GM23338 (cell line): Measurements from ENCODE around the gene BOD1L2. TPM values are rescaled to one million over a fixed set of nuclear protein-coding genes. Genes with fewer than 3 reads are reported as not detected.
A peak's percentile ranks its signal among the peaks of the same experiment; 100 is the strongest.

ENCODE experiments used
- ATAC-seq: fragments of 200-7000 bp; cut with Tn5 transposase; 3 replicates; pipeline ENCODE4 v1.9.1; 2020
- DNase-seq: peaks from one replicate; pipeline ENCODE4 v3.0.0-alpha.2; 2015; ENCODE audit warnings: low spot score
- H2AFZ ChIP-seq: fragments of 200-600 bp; sonication (generic); 2 replicates; pipeline ENCODE4 v1.8.0; 2016; ENCODE audit warnings: antibody characterized with exemption, mild to moderate bottlenecking, moderate library complexity
- H3F3A ChIP-seq: fragments of 200-600 bp; sonication (generic); replicated peaks from 2 replicates; pipeline ENCODE4 v1.8.0; 2017; ENCODE audit warnings: antibody characterized with exemption, mixed run types, low read depth
- H3K27ac ChIP-seq: fragments of 200-600 bp; sonication (generic); 2 replicates; pipeline ENCODE4 v1.6.1; 2016; ENCODE audit warnings: low read depth
- H3K27me3 ChIP-seq: fragments of 200-600 bp; sonication (generic); 2 replicates; pipeline ENCODE4 v1.8.0; 2016; ENCODE audit warnings: mild to moderate bottlenecking, mixed run types, moderate library complexity; ENCODE audit not compliant: insufficient read depth
- H3K36me3 ChIP-seq: fragments of 200-600 bp; sonication (generic); 2 replicates; pipeline ENCODE4 v1.8.0; 2016; ENCODE audit warnings: mild to moderate bottlenecking; ENCODE audit not compliant: insufficient read depth
- H3K4me1 ChIP-seq: fragments of 200-600 bp; sonication (generic); 2 replicates; pipeline ENCODE4 v1.8.0; 2016; ENCODE audit warnings: mild to moderate bottlenecking, moderate library complexity; ENCODE audit not compliant: insufficient read depth
- H3K4me2 ChIP-seq: fragments of 200-600 bp; sonication (generic); 2 replicates; pipeline ENCODE4 v1.7.1; 2017; ENCODE audit warnings: mixed run types
- H3K4me3 ChIP-seq: fragments of 200-600 bp; sonication (generic); 2 replicates; pipeline ENCODE4 v1.6.1; 2016; ENCODE audit warnings: mixed run types
- H3K79me2 ChIP-seq: fragments of 200-600 bp; sonication (generic); replicated peaks from 2 replicates; pipeline ENCODE4 v1.8.0; 2017; ENCODE audit warnings: mild to moderate bottlenecking; ENCODE audit not compliant: insufficient read depth
- H3K9me2 ChIP-seq: fragments of 200-600 bp; sonication (generic); 2 replicates; pipeline ENCODE4 v1.8.0; 2017; ENCODE audit not compliant: insufficient read depth
- H4K20me1 ChIP-seq: fragments of 200-600 bp; sonication (generic); replicated peaks from 2 replicates; pipeline ENCODE4 v1.8.0; 2017; ENCODE audit warnings: mild to moderate bottlenecking; ENCODE audit not compliant: insufficient read depth
- H3K27ac Mint-ChIP-seq: 2 replicates; pipeline ENCODE4 v1.8.0; 2020; ENCODE audit warnings: inconsistent platforms, mild to moderate bottlenecking, moderate library complexity, mixed read lengths
- H3K27me3 Mint-ChIP-seq: 3 replicates; pipeline ENCODE4 v1.8.0; 2022; ENCODE audit warnings: low read depth, mild to moderate bottlenecking, moderate library complexity, mixed read lengths, inconsistent platforms; ENCODE audit not compliant: insufficient read depth, poor library complexity
- H3K36me3 Mint-ChIP-seq: 3 replicates; pipeline ENCODE4 v1.8.0; 2021; ENCODE audit warnings: low read depth, mild to moderate bottlenecking, inconsistent platforms, moderate library complexity, mixed read lengths
- H3K4me1 Mint-ChIP-seq: 3 replicates; pipeline ENCODE4 v1.8.0; 2020; ENCODE audit warnings: mild to moderate bottlenecking, inconsistent platforms, mixed read lengths
- H3K4me3 Mint-ChIP-seq: 3 replicates; pipeline ENCODE4 v1.8.0; 2021; ENCODE audit warnings: moderate library complexity, mild to moderate bottlenecking, inconsistent platforms, mixed read lengths
- H3K9me3 Mint-ChIP-seq: 3 replicates; pipeline ENCODE4 v1.8.0; 2020; ENCODE audit warnings: moderate library complexity, mild to moderate bottlenecking, inconsistent platforms, mixed read lengths
- CREB1 ChIP-seq: fragments of 250-450 bp; sonication (Bioruptor Pico); IDR thresholded peaks from 2 replicates; pipeline ENCODE4 v1.5.0; 2020; ENCODE audit warnings: low read depth, mild to moderate bottlenecking, moderate library complexity
- EZH2 ChIP-seq: fragments of 200-600 bp; sonication (generic); IDR thresholded peaks from one replicate; pipeline ENCODE4 v1.8.0; 2017; ENCODE audit warnings: antibody characterized with exemption, mild to moderate bottlenecking, low read depth; ENCODE audit not compliant: unreplicated experiment
- EZH2phosphoT487 ChIP-seq: fragments of 200-600 bp; sonication (generic); IDR thresholded peaks from one replicate; pipeline ENCODE4 v1.8.1; 2018; ENCODE audit warnings: antibody characterized with exemption; ENCODE audit not compliant: unreplicated experiment
- JUNB ChIP-seq: IDR thresholded peaks from one replicate; pipeline ENCODE4 v1.6.1; 2016; ENCODE audit warnings: antibody characterized with exemption; ENCODE audit not compliant: unreplicated experiment
- NANOG ChIP-seq: IDR thresholded peaks from 2 replicates; pipeline ENCODE4 v1.6.1; 2016; ENCODE audit warnings: antibody characterized with exemption, borderline replicate concordance
- POLR2AphosphoS5 ChIP-seq: IDR thresholded peaks from 2 replicates; pipeline ENCODE4 v1.6.1; 2016; ENCODE audit warnings: antibody characterized with exemption, low read depth
- STAT1 ChIP-seq: IDR thresholded peaks from one replicate; pipeline ENCODE4 v1.6.1; 2016; ENCODE audit warnings: antibody characterized with exemption; ENCODE audit not compliant: unreplicated experiment
- ZNF114 ChIP-seq: fragments of 250-450 bp; sonication (Bioruptor Pico); IDR thresholded peaks from 2 replicates; pipeline ENCODE4 v1.5.0; 2020; ENCODE audit warnings: mild to moderate bottlenecking, moderate library complexity
- ZNF331 ChIP-seq: fragments of 250-450 bp; sonication (Bioruptor Pico); IDR thresholded peaks from 2 replicates; pipeline ENCODE4 v1.5.0; 2020; ENCODE audit warnings: low read depth, mild to moderate bottlenecking, moderate library complexity
- polyA plus RNA-seq: library from polyadenylated mRNA; unstranded; fragments of >200 nt; fragmentation: Nextera tagmentation; extraction: Ambion mirVana; gene quantifications from 2 replicates; pipeline ENCODE4 v1.2.1, GENCODE V29; 2016
- total RNA-seq: library from RNA; depleted of rRNA; stranded (reverse); fragments of >200 nt; shearing (Covaris generic); gene quantifications from 2 replicates; pipeline ENCODE4 v1.2.3, GENCODE V29; 2014
- TF ChIP-seq, protein P1 (sequence below): fragments of 250-450 bp; sonication (Bioruptor Pico); IDR thresholded peaks from 2 replicates; pipeline ENCODE4 v1.5.0; 2020; ENCODE audit warnings: mild to moderate bottlenecking, moderate library complexity
- TF ChIP-seq, protein P2 (sequence below): IDR thresholded peaks from 2 replicates; pipeline ENCODE4 v1.6.1; 2016; ENCODE audit warnings: antibody characterized with exemption
- TF ChIP-seq, protein P3 (sequence below): IDR thresholded peaks from one replicate; pipeline ENCODE4 v1.6.1; 2018; ENCODE audit warnings: antibody characterized with exemption; ENCODE audit not compliant: unreplicated experiment
- TF ChIP-seq, protein P4 (sequence below), 2 experiments: fragments of 200-600 bp in 1 of 2; sonication (generic) in 1 of 2; conservative IDR thresholded peaks; 2 replicates each; pipeline versions ENCODE4 v1.5.1 to v1.6.1; 2016 to 2017; ENCODE audit warnings: antibody characterized with exemption in 2 of 2, low read depth in 2 of 2, mild to moderate bottlenecking in 2 of 2, moderate library complexity in 1 of 2

BOD1L2 gene
- total and polyA plus RNA-seq, 2 experiments from 2014 or later: 0.11 TPM; not detected in 1

DNA sequence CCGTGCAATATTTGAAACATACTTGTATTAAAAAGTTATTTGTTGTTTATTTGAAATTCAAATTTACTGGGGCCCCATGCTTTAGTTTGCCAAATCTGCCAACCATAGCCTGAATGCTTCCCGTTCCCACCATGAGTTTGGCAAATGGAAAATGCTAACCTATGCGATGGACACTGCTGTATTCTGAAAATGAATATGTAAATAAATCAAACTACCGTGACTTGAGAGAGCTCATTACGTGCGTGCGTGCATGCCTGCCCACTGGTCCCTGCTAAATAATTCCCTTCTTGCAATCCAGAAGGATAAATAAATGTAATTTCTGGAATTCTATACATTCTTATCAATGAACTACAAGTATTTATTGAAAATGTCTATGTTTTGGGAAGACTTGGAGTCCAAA, 3.2 kb downstream of the BOD1L2 start:
- Histone ChIP-seq H2AFZ (peak overlapping the region; percentile 83), H3K4me2 (peak overlapping the region; percentile 69), H3K4me1 (peaks cover 24% of the 10 kb centered on the region), H3K36me3 (no peaks in the 10 kb centered on the region), H3K27ac (no peak overlapping the region), H3K9me2 (peaks cover 25% of the 10 kb centered on the region), H3F3A (no peaks in the 10 kb centered on the region), H3K79me2 (no peaks in the 10 kb centered on the region), H3K4me3 (no peak overlapping the region), H4K20me1 (no peaks in the 10 kb centered on the region), H3K27me3 (no peaks in the 10 kb centered on the region)
- peaks cover 8% of the 10 kb centered on the region for H3K27me3 Mint-ChIP-seq
- DNase-seq (no peak), ATAC-seq (no peak)
- H3K9me3 Mint-ChIP-seq: no peaks in the 10 kb centered on the region; the same call in 2 of the 3 replicates
- H3K36me3 Mint-ChIP-seq: no peaks in the 10 kb centered on the region
- H3K4me3 Mint-ChIP-seq: no peak overlapping the region
- no peak overlapping the region for H3K27ac Mint-ChIP-seq
- TF ChIP-seq EZH2 (no peak), NANOG (no peak), ZNF114 (CRISPR knock-in tag) (no peak), STAT1 (no peak), CREB1 (CRISPR knock-in tag) (no peak), POLR2AphosphoS5 (no peak), JUNB (no peak), ZNF331 (CRISPR knock-in tag) (no peak), EZH2phosphoT487 (no peak)
- TF ChIP-seq, protein P1, sequence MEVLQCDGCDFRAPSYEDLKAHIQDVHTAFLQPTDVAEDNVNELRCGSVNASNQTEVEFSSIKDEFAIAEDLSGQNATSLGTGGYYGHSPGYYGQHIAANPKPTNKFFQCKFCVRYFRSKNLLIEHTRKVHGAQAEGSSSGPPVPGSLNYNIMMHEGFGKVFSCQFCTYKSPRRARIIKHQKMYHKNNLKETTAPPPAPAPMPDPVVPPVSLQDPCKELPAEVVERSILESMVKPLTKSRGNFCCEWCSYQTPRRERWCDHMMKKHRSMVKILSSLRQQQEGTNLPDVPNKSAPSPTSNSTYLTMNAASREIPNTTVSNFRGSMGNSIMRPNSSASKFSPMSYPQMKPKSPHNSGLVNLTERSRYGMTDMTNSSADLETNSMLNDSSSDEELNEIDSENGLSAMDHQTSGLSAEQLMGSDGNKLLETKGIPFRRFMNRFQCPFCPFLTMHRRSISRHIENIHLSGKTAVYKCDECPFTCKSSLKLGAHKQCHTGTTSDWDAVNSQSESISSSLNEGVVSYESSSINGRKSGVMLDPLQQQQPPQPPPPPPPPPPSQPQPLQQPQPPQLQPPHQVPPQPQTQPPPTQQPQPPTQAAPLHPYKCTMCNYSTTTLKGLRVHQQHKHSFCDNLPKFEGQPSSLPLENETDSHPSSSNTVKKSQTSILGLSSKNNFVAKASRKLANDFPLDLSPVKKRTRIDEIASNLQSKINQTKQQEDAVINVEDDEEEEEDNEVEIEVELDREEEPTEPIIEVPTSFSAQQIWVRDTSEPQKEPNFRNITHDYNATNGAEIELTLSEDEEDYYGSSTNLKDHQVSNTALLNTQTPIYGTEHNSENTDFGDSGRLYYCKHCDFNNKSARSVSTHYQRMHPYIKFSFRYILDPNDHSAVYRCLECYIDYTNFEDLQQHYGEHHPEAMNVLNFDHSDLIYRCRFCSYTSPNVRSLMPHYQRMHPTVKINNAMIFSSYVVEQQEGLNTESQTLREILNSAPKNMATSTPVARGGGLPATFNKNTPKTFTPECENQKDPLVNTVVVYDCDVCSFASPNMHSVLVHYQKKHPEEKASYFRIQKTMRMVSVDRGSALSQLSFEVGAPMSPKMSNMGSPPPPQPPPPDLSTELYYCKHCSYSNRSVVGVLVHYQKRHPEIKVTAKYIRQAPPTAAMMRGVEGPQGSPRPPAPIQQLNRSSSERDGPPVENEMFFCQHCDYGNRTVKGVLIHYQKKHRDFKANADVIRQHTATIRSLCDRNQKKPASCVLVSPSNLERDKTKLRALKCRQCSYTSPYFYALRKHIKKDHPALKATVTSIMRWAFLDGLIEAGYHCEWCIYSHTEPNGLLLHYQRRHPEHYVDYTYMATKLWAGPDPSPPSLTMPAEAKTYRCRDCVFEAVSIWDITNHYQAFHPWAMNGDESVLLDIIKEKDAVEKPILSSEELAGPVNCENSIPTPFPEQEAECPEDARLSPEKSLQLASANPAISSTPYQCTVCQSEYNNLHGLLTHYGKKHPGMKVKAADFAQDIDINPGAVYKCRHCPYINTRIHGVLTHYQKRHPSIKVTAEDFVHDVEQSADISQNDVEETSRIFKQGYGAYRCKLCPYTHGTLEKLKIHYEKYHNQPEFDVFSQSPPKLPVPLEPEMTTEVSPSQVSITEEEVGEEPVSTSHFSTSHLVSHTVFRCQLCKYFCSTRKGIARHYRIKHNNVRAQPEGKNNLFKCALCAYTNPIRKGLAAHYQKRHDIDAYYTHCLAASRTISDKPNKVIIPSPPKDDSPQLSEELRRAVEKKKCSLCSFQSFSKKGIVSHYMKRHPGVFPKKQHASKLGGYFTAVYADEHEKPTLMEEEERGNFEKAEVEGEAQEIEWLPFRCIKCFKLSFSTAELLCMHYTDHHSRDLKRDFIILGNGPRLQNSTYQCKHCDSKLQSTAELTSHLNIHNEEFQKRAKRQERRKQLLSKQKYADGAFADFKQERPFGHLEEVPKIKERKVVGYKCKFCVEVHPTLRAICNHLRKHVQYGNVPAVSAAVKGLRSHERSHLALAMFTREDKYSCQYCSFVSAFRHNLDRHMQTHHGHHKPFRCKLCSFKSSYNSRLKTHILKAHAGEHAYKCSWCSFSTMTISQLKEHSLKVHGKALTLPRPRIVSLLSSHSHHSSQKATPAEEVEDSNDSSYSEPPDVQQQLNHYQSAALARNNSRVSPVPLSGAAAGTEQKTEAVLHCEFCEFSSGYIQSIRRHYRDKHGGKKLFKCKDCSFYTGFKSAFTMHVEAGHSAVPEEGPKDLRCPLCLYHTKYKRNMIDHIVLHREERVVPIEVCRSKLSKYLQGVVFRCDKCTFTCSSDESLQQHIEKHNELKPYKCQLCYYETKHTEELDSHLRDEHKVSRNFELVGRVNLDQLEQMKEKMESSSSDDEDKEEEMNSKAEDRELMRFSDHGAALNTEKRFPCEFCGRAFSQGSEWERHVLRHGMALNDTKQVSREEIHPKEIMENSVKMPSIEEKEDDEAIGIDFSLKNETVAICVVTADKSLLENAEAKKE (CRISPR knock-in tag): no peak
- TF ChIP-seq, protein P2, sequence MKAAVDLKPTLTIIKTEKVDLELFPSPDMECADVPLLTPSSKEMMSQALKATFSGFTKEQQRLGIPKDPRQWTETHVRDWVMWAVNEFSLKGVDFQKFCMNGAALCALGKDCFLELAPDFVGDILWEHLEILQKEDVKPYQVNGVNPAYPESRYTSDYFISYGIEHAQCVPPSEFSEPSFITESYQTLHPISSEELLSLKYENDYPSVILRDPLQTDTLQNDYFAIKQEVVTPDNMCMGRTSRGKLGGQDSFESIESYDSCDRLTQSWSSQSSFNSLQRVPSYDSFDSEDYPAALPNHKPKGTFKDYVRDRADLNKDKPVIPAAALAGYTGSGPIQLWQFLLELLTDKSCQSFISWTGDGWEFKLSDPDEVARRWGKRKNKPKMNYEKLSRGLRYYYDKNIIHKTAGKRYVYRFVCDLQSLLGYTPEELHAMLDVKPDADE: no peak
- TF ChIP-seq, protein P3, sequence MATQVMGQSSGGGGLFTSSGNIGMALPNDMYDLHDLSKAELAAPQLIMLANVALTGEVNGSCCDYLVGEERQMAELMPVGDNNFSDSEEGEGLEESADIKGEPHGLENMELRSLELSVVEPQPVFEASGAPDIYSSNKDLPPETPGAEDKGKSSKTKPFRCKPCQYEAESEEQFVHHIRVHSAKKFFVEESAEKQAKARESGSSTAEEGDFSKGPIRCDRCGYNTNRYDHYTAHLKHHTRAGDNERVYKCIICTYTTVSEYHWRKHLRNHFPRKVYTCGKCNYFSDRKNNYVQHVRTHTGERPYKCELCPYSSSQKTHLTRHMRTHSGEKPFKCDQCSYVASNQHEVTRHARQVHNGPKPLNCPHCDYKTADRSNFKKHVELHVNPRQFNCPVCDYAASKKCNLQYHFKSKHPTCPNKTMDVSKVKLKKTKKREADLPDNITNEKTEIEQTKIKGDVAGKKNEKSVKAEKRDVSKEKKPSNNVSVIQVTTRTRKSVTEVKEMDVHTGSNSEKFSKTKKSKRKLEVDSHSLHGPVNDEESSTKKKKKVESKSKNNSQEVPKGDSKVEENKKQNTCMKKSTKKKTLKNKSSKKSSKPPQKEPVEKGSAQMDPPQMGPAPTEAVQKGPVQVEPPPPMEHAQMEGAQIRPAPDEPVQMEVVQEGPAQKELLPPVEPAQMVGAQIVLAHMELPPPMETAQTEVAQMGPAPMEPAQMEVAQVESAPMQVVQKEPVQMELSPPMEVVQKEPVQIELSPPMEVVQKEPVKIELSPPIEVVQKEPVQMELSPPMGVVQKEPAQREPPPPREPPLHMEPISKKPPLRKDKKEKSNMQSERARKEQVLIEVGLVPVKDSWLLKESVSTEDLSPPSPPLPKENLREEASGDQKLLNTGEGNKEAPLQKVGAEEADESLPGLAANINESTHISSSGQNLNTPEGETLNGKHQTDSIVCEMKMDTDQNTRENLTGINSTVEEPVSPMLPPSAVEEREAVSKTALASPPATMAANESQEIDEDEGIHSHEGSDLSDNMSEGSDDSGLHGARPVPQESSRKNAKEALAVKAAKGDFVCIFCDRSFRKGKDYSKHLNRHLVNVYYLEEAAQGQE: no peak
- TF ChIP-seq, protein P4, sequence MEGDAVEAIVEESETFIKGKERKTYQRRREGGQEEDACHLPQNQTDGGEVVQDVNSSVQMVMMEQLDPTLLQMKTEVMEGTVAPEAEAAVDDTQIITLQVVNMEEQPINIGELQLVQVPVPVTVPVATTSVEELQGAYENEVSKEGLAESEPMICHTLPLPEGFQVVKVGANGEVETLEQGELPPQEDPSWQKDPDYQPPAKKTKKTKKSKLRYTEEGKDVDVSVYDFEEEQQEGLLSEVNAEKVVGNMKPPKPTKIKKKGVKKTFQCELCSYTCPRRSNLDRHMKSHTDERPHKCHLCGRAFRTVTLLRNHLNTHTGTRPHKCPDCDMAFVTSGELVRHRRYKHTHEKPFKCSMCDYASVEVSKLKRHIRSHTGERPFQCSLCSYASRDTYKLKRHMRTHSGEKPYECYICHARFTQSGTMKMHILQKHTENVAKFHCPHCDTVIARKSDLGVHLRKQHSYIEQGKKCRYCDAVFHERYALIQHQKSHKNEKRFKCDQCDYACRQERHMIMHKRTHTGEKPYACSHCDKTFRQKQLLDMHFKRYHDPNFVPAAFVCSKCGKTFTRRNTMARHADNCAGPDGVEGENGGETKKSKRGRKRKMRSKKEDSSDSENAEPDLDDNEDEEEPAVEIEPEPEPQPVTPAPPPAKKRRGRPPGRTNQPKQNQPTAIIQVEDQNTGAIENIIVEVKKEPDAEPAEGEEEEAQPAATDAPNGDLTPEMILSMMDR (conservative IDR thresholded peaks at IDR 0.05; ENCODE audit: low read depth in 2 of 2): no peak
- peaks cover 22% of the 10 kb centered on the region for H3K4me1 Mint-ChIP-seq
